Suprapubic skin (tissue), 4 donors: Measurements from ENCODE around the gene ARFGAP3. TPM values are rescaled to one million over a fixed set of nuclear protein-coding genes. Genes with fewer than 3 reads are reported as not detected.

ENCODE experiments used
- DNase-seq, 2 donors: peaks; one replicate each; pipeline ENCODE4 v3.0.0-alpha.2; 2019; ENCODE audit warnings: low spot score in 2 of 2
- H3K27ac ChIP-seq: fragments of 200-600 bp; sonication (generic); one replicate; pipeline ENCODE4 v1.5.1; 2019
- H3K27me3 ChIP-seq: fragments of 200-600 bp; sonication (generic); one replicate; pipeline ENCODE4 v1.5.1; 2019
- H3K36me3 ChIP-seq: fragments of 200-600 bp; sonication (generic); one replicate; pipeline ENCODE4 v1.5.1; 2019
- H3K4me1 ChIP-seq: fragments of 200-600 bp; sonication (generic); one replicate; pipeline ENCODE4 v1.5.1; 2019
- H3K4me3 ChIP-seq: fragments of 200-600 bp; sonication (generic); one replicate; pipeline ENCODE4 v1.5.1; 2019; ENCODE audit warnings: mild to moderate bottlenecking
- H3K9me3 ChIP-seq: fragments of 200-600 bp; sonication (generic); one replicate; pipeline ENCODE4 v1.5.1; 2019
- EP300 ChIP-seq: sonication (generic); formaldehyde crosslinking; IDR thresholded peaks from one replicate; pipeline ENCODE4 v1.6.1; 2017; ENCODE audit warnings: antibody characterized with exemption
- POLR2A ChIP-seq, 2 donors: fragments of 450-650 bp; IDR thresholded peaks; one replicate each; pipeline ENCODE4 v1.6.1; 2017; ENCODE audit warnings: antibody characterized with exemption in 2 of 2, mild to moderate bottlenecking in 2 of 2, moderate library complexity in 2 of 2
- POLR2AphosphoS5 ChIP-seq, 3 donors: sonication (generic); formaldehyde crosslinking; IDR thresholded peaks; one replicate each; pipeline ENCODE4 v1.6.1; 2017; ENCODE audit warnings: antibody characterized with exemption in 3 of 3
- WGBS: methylation state at CpG from one replicate; pipeline ENCODE4 v1.1.5; 2018; 5-methylcytosine and 5-hydroxymethylcytosine counted together
- total RNA-seq, 4 donors: library from RNA; depleted of rRNA; stranded (reverse); fragments of >200 nt; gene quantifications; one replicate each; pipeline ENCODE4 v1.1.0, GENCODE V29; 2016
- TF ChIP-seq, protein P1 (sequence below), 2 donors: fragments of 200-600 bp in 1 of 2; fragments of 450-650 bp in 1 of 2; sonication (generic) in 1 of 2; IDR thresholded peaks; one replicate each; pipeline ENCODE4 v1.5.1; 2016 to 2019; ENCODE audit warnings: antibody characterized with exemption in 2 of 2, mild to moderate bottlenecking in 1 of 2, moderate library complexity in 1 of 2

Gene ARFGAP3
- total RNA-seq, 4 donors from 2014 or later = 26.7 to 33.3 (median 31.8) TPM

DNA sequence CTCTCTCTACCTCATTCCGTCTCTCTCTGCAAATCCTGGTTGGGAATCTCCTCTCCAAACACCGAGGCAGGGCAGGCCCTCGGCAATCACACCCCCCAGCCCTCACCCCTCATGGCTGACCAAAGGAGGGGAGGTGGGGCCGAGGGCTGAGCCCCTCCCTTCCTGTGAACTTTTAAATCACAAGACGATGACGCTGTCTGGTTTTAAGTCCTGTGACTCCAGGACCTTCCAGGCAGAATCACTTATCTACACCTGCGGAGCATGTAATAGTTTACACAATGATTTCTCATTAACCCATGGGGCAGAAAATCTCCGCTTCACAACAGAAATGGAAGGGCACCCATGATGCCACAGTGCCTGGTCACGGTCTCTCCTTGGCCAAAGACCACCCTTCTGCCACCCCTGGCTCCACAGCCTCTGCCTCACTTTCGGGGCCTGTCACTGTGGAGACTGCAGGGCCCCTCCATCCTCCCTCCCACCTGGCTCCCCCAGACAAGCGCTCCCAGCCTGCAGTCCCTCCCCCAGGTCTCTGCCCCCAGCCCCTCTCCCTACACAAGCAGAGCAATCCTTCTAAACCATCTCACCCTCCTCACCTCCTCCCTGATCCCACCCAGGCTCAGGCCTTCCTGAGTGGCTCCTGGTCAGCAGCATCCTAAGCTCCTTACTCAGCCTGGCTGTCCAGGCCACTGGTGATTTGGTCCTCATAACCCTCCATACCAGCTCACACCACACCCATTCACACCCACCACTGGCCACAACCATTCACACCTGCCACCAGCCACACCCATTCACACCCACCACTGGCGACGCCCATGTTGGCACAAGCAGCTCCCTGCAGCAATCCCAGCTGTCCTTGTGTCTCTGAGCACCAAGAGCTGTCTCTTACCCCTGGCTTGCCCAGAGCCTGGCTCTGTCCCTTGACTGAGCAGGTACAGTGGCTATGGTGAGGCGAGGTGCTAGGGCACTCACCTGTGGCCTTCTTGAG is 30.7 kb upstream of the ARFGAP3 start:
- peaks cover 36% of the 10 kb centered on the region for H3K4me1 ChIP-seq
- no peak overlapping the region for H3K27ac ChIP-seq
- no peak for DNase-seq
- no peak overlapping the region for H3K4me3 ChIP-seq
- no peaks in the 10 kb centered on the region for H3K27me3 ChIP-seq
- TF ChIP-seq POLR2A (IDR thresholded peaks at IDR 0.05) = no peak
- no peak for TF ChIP-seq POLR2AphosphoS5 (IDR thresholded peaks at IDR 0.05)
- TF ChIP-seq, protein P1, sequence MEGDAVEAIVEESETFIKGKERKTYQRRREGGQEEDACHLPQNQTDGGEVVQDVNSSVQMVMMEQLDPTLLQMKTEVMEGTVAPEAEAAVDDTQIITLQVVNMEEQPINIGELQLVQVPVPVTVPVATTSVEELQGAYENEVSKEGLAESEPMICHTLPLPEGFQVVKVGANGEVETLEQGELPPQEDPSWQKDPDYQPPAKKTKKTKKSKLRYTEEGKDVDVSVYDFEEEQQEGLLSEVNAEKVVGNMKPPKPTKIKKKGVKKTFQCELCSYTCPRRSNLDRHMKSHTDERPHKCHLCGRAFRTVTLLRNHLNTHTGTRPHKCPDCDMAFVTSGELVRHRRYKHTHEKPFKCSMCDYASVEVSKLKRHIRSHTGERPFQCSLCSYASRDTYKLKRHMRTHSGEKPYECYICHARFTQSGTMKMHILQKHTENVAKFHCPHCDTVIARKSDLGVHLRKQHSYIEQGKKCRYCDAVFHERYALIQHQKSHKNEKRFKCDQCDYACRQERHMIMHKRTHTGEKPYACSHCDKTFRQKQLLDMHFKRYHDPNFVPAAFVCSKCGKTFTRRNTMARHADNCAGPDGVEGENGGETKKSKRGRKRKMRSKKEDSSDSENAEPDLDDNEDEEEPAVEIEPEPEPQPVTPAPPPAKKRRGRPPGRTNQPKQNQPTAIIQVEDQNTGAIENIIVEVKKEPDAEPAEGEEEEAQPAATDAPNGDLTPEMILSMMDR (IDR thresholded peaks at IDR 0.05) = no peak
- TF ChIP-seq EP300 = no peak
- WGBS = 86% methylated on average over 14 of the region's 14 CpGs
- H3K36me3 ChIP-seq = peaks cover 68% of the 10 kb centered on the region
- H3K9me3 ChIP-seq = no peaks in the 10 kb centered on the region

DNA sequence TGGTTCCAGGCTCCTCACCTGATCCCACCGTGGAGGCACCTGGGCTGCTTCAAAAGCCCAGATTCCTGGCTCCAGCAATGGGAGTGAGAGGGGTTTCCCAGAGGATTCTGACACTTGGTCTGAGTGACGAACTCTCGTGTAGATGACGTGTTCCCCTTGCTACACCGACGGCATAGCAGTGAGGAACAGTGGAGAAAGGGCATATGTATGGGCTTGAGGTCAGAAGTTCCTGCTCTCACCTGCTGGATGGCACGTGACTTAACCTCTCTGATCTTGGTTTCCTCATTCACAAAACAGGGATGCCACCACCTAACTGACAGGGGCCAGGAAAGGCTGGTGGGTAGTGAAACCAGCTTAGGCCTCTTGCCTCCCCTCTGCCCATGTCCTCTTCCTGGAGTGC is 30.0 kb upstream of the ARFGAP3 start:
- no peak for DNase-seq
- Histone ChIP-seq H3K9me3 (no peaks in the 10 kb centered on the region), H3K27ac (no peak overlapping the region), H3K4me3 (no peak overlapping the region), H3K4me1 (peaks cover 36% of the 10 kb centered on the region), H3K36me3 (peaks cover 75% of the 10 kb centered on the region), H3K27me3 (no peaks in the 10 kb centered on the region)
- WGBS = 89% methylated on average over 5 of the region's 7 CpGs
- TF ChIP-seq, protein P1 (IDR thresholded peaks at IDR 0.05) = no peak
- no peak for TF ChIP-seq POLR2AphosphoS5 (IDR thresholded peaks at IDR 0.05)
- no peak for TF ChIP-seq POLR2A (IDR thresholded peaks at IDR 0.05)
- no peak for TF ChIP-seq EP300

DNA sequence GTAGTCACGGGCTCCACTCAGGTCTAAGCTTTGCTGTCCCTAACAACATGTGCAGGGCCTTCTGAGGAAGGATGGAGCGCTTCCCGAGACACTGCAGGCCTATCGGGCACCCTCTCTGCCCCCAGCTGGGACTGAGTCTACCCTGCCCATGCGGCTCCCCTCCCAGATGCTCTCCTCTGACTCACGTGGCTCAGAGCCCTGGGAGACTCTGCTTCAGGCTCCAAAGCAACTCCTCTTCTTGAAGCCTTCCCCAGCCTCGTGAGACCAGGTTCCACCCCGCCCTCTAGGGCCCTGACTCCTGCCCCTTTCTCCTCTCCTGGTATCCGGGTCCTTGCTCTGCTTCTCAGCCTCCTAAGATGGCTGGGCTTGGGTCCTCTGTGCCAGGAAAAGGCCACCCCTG is 28.4 kb upstream of the ARFGAP3 start:
- DNase-seq = no peak
- 54% methylated on average over 9 of the region's 9 CpGs for WGBS
- peaks cover 32% of the 10 kb centered on the region for H3K4me1 ChIP-seq
- H3K27ac ChIP-seq = no peak overlapping the region
- TF ChIP-seq, protein P1 (IDR thresholded peaks at IDR 0.05) = no peak
- TF ChIP-seq EP300 (no peak), POLR2AphosphoS5 (IDR thresholded peaks at IDR 0.05) (no peak), POLR2A (IDR thresholded peaks at IDR 0.05) (no peak)
- peaks cover 84% of the 10 kb centered on the region for H3K36me3 ChIP-seq
- H3K4me3 ChIP-seq = no peak overlapping the region
- no peaks in the 10 kb centered on the region for H3K9me3 ChIP-seq
- H3K27me3 ChIP-seq = no peaks in the 10 kb centered on the region

DNA sequence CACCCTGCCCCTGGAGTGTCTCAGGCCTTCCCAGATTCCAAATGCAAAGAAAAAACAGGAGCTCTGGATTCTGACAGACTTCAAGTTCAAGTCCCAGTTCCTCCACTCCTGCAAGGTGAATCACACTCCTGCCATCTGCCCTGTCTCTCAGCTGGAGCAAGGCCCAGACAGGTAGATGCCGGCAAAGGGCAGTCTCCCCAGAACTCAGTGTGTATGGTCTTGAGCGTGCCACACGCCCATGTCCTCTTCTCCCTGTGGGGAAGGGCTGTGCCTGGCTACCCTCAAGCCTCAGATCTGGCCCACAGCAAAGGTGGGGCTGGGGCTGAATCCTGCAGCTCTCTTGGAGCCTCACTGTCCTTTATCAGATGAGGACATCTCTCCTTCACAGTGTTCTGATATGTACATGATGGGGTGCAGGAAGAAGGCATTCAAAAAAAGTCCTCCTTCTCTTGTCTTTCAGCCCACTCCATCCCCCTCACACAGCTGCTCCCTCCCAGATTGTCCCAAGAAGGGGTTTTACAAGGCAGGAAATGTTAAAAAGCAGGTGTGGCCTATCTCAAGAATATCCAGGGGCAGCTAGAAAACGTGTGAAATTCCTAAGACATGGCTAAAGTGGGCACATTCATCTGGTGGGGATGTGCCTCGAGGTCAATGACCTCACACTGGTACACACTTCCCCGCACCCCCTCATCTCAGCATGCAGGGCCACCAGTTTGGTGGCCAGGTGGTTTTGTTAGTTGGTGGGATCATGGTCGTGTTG is 27.7 kb upstream of the ARFGAP3 start:
- peaks cover 29% of the 10 kb centered on the region for H3K4me1 ChIP-seq
- no peaks in the 10 kb centered on the region for H3K9me3 ChIP-seq
- DNase-seq = no peak
- no peak overlapping the region for H3K4me3 ChIP-seq
- H3K27ac ChIP-seq = no peak overlapping the region
- H3K36me3 ChIP-seq = peaks cover 85% of the 10 kb centered on the region
- TF ChIP-seq POLR2AphosphoS5 (IDR thresholded peaks at IDR 0.05) = no peak
- TF ChIP-seq POLR2A (IDR thresholded peaks at IDR 0.05) = no peak
- TF ChIP-seq, protein P1 (IDR thresholded peaks at IDR 0.05) = no peak
- no peak for TF ChIP-seq EP300
- H3K27me3 ChIP-seq = no peaks in the 10 kb centered on the region
- 58% methylated on average over 7 of the region's 7 CpGs for WGBS

DNA sequence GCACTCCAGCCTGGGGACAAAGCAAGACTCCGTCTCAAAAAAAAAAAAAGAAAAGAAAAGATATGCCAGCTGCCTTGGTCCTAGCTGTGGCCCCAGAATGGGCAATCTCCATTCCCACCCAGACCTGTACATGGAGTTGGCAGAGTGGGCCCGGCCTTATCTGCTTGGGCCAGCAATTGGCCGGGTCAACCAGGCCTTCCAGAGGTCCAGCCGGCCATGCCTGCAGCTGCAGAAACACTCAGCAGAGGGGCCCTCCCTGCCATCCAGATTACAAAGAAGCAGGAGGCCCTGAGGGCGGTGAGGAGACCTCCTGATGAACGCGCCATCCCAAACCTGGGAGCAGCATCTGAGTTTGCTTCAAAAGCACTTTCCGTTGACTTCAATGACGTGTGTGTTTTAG is 26.9 kb upstream of the ARFGAP3 start:
- H3K36me3 ChIP-seq = peaks cover 87% of the 10 kb centered on the region
- TF ChIP-seq POLR2A (IDR thresholded peaks at IDR 0.05) (no peak), POLR2AphosphoS5 (IDR thresholded peaks at IDR 0.05) (no peak), EP300 (no peak)
- TF ChIP-seq, protein P1 (IDR thresholded peaks at IDR 0.05) = no peak
- H3K9me3 ChIP-seq = no peaks in the 10 kb centered on the region
- H3K4me3 ChIP-seq = no peak overlapping the region
- DNase-seq = no peak
- peaks cover 22% of the 10 kb centered on the region for H3K4me1 ChIP-seq
- no peaks in the 10 kb centered on the region for H3K27me3 ChIP-seq
- H3K27ac ChIP-seq = no peak overlapping the region
- over 99% methylated on average over 9 of the region's 9 CpGs for WGBS
